Limb (tissue), 2 donors: ENCODE measurements around the gene SLC4A11.
"Not testable (repeated sequence)": the region's sequence is repeated elsewhere in the genome, so short reads cannot be mapped to it uniquely, and the experiment has no call there.

Experiments used
- DNase-seq, 2 donors: peaks; one replicate each; pipeline ENCODE4 v3.0.0-alpha.2; 2016; ENCODE audit errors: extremely low spot score in 2 of 2

Gene SLC4A11

DNA sequence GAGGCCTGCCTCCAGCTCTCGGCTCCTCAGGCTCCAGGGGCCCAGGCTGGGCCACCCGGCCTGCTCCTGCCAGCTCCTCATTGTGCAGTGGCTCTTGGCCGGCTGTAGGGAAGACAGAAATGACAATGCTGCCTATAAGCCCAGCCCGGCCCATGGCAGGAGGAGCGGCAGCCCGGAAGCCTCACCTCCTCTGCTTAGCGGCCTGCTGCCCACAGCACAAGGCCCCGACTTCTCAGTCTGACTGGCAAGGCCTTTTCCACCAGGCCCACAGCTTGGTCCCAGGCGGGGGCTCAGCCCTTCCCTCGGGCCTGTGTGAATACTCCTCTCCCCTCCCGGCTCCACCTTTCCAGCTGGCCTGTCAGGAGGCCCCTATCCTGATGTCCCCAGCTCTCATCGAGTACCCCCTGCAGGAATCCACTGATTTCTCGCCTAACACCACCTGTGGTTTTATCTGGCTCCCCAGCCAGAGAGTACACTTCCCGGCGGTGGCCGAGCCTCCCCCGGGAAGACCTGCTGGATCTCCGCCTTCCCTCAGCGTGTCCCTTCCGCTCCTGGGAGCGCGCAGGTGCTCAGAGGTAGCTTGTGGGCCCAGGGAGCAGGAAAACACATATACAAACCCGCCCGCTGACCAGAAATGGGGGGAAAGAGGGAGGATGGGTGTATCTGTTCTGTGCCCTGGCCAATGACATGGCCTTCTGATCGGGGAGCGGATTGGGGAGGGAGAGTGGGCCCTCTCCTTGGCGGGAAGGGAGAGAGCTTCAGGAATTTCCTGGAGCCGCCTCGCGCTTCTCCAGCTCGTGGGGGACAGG is 35.5 kb downstream of the SLC4A11 start:
- DNase-seq: no peak

DNA sequence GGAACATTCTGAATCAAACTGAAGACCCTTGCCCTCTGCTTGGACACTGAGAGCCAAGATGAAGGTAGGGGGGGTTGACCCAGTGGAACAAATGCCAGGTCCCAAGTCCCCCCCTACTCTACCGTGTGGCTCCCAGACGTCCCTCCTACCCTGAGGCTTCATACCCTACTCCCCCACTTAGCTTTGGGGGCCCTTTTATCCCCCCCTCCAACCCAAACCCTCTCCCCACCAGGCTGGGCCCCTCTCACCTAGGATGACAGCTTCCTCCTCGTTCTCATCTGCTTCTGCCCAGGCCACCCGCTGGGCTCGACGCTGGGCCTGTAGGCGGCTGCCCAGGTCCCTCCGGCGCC is 36.0 kb downstream of the SLC4A11 start:
- DNase-seq: no peak

DNA sequence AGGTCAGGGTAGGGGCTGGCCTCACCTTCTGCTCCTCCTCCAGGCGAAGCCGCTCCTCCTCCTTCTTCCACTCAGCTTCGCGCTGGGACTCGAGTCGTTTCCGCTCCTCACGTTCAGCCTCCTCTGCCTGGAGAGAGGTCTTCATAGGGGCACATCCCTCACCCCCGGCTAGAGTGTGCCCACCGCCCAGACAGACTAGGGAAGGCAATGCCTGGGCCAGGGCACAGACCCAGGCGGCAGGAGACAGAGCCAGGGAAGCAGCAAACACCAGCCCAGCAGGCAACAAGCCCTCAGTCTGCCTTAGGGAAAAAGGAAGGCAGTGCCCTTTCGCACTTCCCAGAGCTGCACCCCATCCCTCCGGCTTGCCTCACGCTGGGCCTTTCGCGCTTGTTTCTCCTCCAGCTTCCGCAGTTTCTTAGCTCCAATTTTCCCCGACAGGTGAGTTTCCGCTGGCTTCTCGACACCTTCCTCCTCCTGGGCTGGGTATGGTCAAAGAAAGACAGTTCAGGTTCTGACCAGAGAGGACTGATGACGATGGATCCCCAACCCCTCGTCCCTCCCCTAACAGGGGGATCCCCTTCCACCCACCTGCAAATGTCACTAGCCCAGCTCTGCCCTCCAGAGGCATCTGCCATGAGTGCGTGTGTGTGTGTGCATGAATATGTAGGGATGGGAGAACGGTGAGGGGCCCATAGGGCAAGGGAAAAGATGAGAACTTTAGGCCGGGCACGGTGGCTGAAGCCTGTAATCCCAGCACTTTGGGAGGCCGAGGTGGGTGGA is 38.8 kb downstream of the SLC4A11 start:
- no peak for DNase-seq

DNA sequence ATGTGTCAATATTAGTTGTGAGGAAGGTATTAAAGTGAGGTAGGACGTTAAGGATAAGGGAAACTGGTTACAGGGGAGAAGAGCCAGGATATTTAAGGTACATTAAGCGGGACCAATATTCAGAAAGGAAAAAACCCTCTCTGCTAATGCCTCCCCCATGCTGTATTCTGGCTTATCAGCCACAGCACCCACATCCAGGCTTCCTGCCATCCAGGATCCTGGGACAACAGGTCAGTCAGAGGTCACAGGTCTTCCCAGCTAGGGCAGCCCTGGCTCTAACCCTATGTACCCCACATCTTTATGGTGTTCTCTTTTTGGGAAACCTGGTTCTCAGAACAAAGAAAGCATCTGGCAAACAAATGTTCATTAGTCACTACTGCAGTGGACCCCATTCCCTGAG is 39.8 kb downstream of the SLC4A11 start:
- no peak for DNase-seq

DNA sequence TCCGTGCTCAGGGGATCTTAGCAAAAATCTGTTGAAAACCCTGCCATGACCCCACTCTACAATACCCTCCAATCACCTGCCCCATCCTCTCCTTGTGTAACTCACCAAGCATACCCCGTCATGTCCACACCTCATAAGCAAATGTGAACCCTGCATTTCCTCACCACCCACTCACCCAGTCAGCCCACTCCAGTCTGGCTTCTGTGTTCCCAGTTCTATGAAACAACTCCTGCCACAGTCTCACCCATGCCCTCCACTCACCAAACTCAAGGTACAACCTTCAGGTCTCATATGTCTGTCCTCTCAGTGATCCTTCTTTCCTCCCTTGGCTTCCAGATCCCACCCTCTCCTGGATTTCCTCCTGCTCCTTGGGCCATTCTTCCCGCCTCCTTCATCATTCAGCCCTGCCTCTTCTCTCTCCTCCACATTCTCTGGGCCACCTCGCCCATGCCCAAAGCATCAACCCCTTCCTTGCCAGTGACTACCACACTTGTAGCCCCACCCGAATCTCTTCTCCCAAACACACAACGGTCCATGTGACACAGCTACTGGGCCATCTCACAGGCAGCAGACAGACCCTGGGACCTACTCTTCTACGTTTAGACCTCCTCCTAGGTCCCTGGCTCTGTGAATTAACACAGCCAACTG is 43.3 kb downstream of the SLC4A11 start:
- no peak for DNase-seq

DNA sequence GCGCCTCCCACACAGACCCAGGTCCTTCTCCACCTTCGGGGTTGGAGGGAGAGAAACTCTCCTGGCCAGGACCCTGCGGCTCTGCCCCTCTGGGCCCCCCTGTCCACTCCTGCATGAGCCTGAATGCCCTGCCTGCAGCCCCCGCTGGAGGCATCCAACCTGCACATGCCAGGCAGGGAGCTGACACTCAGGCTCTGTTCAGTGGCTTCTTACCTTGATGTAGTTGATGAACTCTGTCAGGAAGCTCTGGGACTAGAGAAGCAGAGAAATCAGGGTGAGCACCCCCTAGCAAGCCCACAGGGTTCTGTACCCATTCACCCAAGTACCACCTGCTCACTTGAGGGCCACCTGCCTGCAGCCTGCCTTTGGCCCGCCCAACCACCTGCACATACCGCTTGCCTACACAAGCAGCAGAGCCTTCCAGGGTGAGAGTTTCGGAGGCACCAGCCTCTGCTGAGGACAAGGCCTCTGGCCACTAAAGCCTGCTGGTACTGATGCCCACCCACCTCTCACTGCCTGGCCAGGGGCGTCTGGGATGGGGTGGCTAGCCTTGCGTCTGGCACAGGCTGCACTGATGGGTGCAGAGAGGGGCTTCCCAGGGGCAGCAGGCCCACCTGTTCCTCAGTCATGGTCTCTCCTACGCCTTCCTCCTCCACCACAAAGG is 44.2 kb downstream of the SLC4A11 start:
- DNase-seq: no peak

DNA sequence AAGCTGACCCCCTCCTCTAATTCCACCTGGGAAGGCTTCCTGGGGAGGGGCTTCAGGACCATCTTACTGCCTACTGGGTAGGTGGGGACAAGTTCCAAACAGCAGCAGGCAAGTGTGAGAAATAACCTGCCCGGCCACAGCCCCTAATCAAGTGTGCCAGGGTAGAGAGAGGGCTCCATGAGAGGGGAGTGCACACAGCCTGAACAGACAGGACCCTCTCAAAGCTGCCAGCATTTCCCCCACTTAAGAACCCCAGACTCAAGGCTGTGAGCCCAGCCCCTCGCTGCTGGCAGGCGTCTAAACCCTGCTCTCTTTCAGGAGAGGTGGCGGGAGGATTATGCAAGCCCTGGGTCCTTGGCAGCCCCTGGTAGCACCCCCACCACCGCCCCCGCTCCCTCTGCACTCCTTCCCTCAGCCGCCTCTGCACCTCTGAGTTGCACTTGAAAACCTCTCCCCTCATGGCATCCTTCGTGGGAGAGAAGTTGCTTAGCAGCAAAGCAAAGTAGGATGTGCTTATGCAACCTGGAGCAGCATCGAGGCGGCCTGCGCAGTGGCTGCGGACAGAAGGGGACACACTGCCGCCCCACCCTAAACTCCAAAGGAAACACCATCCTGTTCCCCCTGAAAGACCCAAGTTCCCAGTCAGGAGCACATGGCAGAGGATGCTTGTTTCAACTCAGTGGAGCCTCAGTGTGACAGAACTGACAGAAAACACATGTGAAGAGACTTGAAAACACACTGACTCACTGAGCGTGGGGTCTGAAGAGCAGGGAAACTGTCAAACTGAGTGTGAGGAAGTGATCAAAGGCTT is 45.0 kb downstream of the SLC4A11 start:
- DNase-seq: no peak

DNA sequence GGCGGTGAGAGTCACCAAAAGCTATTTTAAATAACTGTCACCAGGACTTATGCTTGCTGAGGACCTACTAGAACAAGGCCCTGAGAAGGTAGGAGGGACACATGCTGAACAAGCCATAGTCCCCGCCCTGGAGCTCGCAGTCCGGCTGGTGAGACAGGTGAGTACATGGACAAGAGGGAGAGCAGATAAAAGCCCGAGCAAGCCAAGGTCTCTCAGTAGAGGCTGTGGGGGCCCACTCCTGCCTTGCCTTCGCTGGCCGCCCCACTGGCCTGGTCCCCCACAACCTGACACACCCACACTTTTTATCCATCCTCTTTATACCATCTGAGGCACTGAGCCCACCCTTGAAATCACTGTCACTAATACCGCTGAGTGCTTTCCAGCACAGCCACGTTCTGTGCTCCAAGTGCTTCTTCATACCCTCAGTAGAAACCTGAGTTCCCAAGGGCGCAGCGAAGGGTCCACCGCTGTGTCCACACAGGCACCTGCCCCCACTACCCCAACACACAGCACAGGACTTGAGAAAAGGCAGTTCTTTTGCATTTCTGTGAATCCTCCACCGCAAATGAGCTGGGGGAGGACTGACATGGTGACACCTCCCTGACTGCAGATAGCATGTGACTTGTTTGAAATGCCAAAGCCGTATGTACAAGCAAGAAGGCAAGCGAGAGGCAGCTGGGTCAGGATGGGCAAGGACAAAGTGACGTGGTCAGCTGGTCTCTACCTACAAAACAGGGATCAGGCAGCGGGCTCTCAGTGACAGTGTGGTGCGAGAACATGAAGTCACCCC is 46.6 kb downstream of the SLC4A11 start:
- no peak for DNase-seq

DNA sequence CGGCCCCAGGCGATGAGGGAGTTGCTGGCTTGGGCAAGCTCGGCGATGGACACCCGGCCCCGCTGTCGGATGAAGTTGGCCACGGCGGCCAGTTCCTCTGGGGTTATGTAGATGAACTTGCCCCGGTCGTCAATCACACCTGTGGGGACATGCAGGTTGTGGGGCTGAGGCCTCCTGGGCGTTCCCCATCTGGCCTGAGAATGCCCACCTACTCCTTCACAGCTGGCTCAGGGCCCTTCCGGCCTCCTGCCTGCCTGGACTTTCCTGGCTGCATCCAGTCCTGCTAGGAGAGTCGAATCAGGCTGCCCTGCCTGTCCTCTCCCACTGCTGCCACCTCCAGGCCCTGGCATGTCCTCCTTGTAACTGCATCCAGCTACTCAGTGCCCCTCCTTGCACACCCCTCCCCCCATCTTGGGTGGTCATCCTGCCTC is 48.3 kb downstream of the SLC4A11 start:
- DNase-seq: no peak

DNA sequence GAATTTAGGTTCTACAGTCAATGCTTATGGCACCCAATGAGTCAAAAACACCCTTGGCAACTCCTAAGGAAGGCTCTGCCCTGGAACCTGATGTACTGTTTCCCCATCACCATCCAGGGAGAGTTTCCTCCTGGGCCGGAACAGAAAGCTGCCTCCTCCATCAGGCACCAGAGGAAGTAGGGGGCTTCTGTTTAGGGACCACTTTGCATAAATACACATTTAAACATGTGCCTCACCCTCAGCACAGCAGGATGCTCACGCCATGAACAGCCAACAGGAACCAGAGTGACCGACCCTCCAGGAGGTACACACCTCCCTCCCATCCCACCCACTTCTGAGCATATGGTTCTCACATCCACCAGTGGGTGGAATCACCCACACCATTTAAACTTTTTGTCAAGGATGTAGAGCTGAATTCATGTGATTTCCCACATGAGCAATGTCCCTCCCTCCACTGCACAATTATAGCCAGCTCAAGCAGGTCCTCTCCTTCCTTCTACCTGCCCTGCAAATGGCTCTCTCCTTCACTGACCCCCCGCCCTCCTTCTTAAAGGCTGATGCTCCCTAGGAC is 49.3 kb downstream of the SLC4A11 start:
- DNase-seq: no peak

DNA sequence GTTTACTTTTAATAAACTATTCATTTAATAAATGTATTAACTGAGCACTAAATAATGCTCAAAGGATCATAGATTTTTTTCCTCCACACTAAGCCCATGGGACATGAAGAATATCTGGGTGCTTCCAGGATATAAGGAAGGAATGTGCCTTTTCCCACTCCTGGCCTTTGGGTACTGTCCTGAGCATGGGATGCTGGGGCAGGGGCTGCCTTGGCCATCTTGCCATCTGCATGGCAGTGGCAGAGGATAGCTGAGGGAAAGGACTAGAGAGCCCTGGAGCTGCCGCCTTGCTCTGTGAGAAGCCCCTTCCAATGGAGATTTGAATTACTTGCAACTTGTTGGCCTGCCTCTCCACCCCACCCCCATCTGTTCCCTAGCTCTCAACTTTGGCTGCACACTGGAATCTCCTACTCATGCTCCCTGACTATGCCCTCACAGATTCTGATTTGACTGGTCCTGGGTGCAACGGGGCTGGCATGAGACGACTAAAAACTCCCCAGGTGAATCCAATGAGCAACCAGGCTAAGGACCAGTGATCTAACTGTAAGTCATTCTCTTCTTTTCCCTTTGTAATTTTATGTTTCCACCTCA is 50.1 kb downstream of the SLC4A11 start:
- no peak for DNase-seq

DNA sequence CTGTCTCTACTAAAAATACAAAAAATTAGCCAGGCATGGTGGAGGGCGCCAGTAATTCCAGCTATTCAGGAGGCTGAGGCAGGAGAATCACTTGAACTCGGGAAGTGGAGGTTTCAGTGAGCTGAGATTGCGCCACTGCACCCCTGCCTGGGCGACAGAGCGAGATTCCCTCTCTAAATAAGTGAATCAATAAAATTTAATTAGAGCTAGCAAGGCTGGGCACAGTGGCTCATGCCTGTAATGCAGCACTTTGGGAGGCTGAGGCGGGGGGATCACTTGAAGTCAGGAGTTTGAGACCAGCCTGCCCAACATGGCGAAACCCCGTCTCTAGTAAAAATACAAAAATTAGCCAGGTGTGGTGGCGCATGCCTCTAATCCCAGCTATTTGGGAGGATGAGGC is 51.1 kb downstream of the SLC4A11 start:
- DNase-seq: not testable (repeated sequence)

DNA sequence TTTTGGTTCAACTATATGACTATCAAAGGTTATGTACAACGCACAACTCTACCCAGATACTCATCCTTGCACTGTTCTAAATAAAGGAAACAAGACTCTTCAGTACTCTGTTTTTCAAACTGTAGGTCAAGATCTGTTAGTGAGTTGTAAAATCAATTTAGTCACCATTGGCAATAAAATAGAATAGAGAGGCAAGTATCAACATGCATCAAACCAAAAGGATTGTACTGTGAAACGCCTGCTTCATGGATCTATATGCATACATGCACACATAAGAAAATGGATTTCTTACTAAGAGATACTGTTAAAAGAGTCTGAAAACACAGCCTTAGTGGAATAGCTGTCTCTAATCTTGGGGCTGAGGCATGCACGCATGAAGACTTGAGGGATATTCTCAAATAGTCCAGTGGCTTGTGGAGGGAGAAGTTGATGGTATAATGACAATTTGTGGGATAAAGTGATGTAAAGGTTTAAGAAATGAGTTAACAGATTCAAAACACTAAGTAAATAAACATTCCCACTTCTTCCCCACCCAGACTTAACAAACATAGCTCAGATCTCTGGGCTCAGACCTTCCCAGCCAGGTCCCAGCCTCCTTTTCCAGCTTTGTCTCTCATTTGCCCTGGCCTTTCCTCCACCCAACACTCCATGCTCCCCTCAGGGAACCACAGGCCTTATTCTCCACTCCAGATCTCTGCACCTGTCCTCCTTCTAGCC is 54.9 kb downstream of the SLC4A11 start:
- no peak for DNase-seq

DNA sequence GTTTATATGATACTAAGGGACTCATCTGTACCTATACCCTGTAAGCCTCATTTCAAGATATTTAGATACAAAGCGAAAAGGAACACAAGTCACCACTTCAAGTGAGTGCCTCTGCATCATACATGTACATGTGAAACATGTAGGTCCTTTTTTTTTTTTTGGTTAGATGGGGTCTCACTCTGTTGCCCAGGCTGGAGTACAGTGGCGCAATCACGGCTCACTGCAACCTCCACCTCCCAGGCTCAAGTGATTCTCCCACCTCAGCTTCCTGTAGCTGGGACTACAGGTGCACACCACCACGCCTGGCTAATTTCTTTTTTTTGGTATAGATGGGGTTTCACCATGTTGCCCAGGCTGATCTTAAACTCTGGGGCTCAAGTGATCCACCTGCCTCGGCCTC is 56.6 kb downstream of the SLC4A11 start:
- not testable (repeated sequence) for DNase-seq

DNA sequence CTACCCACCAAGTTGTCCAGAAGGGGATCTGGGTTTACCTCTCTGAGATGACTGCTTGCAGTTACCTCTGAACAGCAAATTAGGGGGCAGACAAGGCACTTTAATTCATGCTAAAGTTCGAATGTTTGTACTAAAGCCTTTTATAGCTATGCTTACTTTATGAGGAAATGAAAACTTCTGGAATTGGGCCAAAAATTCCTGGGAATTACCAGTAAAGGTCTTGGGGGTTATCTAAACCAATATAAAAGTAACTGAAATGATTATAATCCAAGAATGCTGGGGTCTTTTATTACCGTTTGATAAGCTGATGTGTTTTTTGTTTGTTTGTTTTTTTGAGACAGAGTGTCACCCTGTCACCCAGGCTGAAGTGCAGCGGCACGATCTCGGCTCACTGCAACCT is 57.7 kb downstream of the SLC4A11 start:
- no peak for DNase-seq

DNA sequence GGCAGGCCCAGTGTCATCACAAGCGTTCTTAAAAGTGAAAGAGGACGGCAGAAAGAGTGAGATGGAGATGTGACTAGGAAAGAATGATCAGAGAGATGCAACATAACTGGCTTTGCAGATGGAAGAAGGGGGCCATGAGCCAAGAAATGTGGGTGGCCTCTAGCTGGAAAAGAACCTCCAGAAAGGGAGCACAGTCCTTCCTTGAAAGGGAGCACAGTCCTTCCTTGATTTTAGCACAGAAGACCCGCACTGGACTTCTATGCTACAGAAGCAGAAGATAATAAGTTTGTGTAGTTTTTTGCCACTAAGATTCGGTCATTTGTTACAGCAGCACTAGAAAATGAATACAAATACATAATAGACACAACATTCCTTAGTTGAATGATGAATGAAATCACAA is 58.7 kb downstream of the SLC4A11 start:
- DNase-seq: no peak

DNA sequence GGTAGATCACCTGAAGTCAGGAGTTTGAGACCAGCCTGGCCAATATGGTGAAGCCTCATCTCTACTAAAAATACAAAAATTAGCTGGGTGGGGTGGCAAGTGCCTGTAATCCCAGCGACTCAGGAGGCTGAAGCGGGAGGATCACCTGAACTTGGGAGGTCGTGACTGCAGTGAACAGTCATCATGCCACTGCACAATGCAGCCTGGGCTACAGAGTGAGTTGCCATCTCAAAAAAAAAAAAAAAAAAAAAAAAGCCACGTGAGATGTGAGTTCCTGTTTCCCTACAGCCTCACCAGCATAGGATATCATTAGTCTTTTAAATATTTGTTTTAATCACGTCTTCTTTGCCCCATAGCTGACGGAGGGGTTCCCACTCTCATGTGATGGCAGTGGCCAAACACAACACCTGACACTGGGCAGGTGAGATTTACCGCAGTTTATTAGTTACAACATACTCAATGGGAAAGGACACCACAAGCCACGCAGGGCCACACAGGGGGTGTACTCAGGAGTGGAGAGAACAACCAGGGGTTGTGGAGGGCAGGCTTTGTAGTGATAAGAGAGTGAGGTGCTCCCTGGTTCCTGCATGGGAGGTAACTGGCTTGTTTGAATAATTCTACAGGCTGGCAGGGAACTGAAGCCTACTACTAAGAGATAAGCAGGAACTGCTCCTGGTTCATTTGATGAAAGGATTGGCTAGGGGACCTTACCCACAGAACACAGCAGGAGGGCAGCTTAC is 61.1 kb downstream of the SLC4A11 start:
- DNase-seq: no peak
